Measurements from ENCODE around the gene CDS2. TPM values are rescaled to one million over a fixed set of nuclear protein-coding genes. Genes with fewer than 3 reads are reported as not detected.

CDS2 gene
- total RNA-seq, 1 experiment from 2014 or later: 37.5 TPM

DNA sequence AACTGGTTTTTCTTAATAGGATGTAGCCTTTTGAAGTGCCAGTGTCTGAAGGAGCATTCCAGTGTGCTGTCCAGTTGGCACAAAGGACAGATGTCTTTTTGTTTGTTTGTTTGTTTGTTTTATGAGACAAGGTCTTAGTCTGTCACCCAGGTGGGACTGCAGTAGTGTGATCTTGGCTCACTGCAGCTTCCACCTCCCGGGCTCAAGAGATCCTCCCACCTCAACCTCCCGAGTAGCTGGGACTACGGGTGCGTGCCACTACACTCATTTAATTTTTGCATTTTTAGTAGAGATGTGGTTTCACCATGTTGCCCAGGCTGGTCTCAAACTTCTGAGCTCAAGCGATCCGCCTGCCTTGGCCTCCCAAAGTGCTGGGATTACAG is 27.7 kb downstream of the CDS2 start:
- no peaks in the 10 kb centered on the region for H4K20me1 ChIP-seq (ENCODE audit: insufficient read depth)
- TF ChIP-seq EZH2 (IDR thresholded peaks at IDR 0.05): no peak
- no peak for TF ChIP-seq YY1 (IDR thresholded peaks at IDR 0.05; ENCODE audit: extremely low read depth, insufficient replicate concordance, low read depth, low read length)
- no peak for TF ChIP-seq CBX3 (IDR thresholded peaks at IDR 0.05; ENCODE audit: low read depth)
- no peak for TF ChIP-seq POLR2AphosphoS5 (IDR thresholded peaks at IDR 0.05; ENCODE audit: low read depth, low read length)
- TF ChIP-seq POLR2A (IDR thresholded peaks at IDR 0.05; ENCODE audit: borderline replicate concordance, extremely low read depth, insufficient read depth, insufficient read length): no peak
- no peak for TF ChIP-seq EGR1 (IDR thresholded peaks at IDR 0.05; ENCODE audit: low read depth)
- TF ChIP-seq SIN3A (IDR thresholded peaks at IDR 0.05; ENCODE audit: low read depth): no peak
- TF ChIP-seq SP1 (IDR thresholded peaks at IDR 0.05; ENCODE audit: low read depth): no peak
- TF ChIP-seq SRF (IDR thresholded peaks at IDR 0.05; ENCODE audit: low read depth): no peak
- no peak for TF ChIP-seq RAD21 (IDR thresholded peaks at IDR 0.05; ENCODE audit: low read depth)
- H3K4me2 ChIP-seq (ENCODE audit: low read length): peak overlapping the region; percentile 69
- H3K9me2 ChIP-seq (ENCODE audit: insufficient read depth): no peaks in the 10 kb centered on the region
- peak overlapping the region; percentile 62 for H3K9ac ChIP-seq (ENCODE audit: low read length)
- H3K27ac ChIP-seq (ENCODE audit: low read depth, low read length): peak overlapping the region; percentile 39; the same call in 1 of the 2 replicates
- H3K4me1 ChIP-seq (ENCODE audit: control insufficient read depth in 1 of 2, insufficient read depth in 2 of 2, low read length in 2 of 2): peaks cover 36 to 89% of the 10 kb centered on the region in 2 experiments
- no peaks in the 10 kb centered on the region for H3K27me3 ChIP-seq (ENCODE audit: insufficient read depth, low read length)
- no peak overlapping the region for H2AFZ ChIP-seq (ENCODE audit: low read depth, low read length, poor library complexity, severe bottlenecking)
- no peak for DNase-seq (ENCODE audit: low read depth, low spot score)
- no peak for ATAC-seq
- RAD21 ChIA-PET (ENCODE audit: low non-redundant PET in 1 of 2, low total read pairs in 2 of 2, uncharacterized antibody in 2 of 2, unreplicated experiment in 2 of 2): no interaction called here
- intact Hi-C loops (cut with micrococcal nuclease): no loop called here
- CTCF ChIA-PET: interaction anchor here (1.5 to 2.4 kb wide), 2 partner anchors 28 to 38 kb away, joined by 8 to 9 read pairs; partner anchors contain the start of gene CDS2
- POLR2A ChIA-PET: no interaction called here
- H3K4me3 ChIP-seq (replicated peaks in 1 of 2; ENCODE audit: low read depth in 1 of 2, low read length in 2 of 2): no peak overlapping the region
- peaks cover 45% of the 10 kb centered on the region for H3K79me2 ChIP-seq (ENCODE audit: insufficient read depth, low read length)
- no TSS peak for BruUV-seq (replicated peaks)
- H3K9me3 ChIP-seq (ENCODE audit: control insufficient read depth in 1 of 2, insufficient read depth in 1 of 2, low read depth in 1 of 2, low read length in 2 of 2): no peaks in the 10 kb centered on the region
- no peaks in the 10 kb centered on the region for H3K36me3 ChIP-seq (ENCODE audit: control insufficient read depth in 1 of 2, insufficient read depth in 2 of 2, low read length in 2 of 2)

DNA sequence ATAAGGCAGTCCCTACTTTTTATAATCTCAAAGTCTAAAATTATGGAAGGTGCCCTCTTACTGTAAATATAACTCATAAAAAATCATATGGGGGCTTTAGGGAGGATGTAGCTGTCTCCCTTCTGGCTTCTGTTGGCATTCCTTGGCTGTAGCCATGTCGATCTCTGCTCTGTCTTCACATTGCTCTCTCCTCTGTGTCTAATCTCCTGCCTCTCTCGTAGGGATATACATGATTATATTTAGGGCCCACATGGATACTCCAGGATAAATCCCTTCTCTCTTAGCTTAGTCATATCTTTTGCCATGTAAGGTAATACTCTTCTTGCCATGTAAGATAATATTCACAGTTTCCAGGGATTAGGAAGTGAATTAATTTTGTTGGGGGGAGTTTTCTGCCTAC is 28.6 kb downstream of the CDS2 start:
- CTCF ChIA-PET: interaction anchor here (2.4 kb wide), 1 partner anchor 37 kb away, joined by 9 read pairs; no protein-coding TSS in a partner anchor
- Histone ChIP-seq H3K4me3 (replicated peaks in 1 of 2; ENCODE audit: low read depth in 1 of 2, low read length in 2 of 2) (no peak overlapping the region), H3K79me2 (ENCODE audit: insufficient read depth, low read length) (peaks cover 43% of the 10 kb centered on the region), H3K4me1 (ENCODE audit: control insufficient read depth in 1 of 2, insufficient read depth in 2 of 2, low read length in 2 of 2) (peaks cover 34 to 80% of the 10 kb centered on the region in 2 experiments), H3K27me3 (ENCODE audit: insufficient read depth, low read length) (no peaks in the 10 kb centered on the region), H3K9ac (ENCODE audit: low read length) (0 out of 2 replicates have a peak overlapping the region, but pooled peaks have one; percentile 1), H3K9me3 (ENCODE audit: control insufficient read depth in 1 of 2, insufficient read depth in 1 of 2, low read depth in 1 of 2, low read length in 2 of 2) (no peaks in the 10 kb centered on the region), H3K36me3 (ENCODE audit: control insufficient read depth in 1 of 2, insufficient read depth in 2 of 2, low read length in 2 of 2) (no peaks in the 10 kb centered on the region), H3K9me2 (ENCODE audit: insufficient read depth) (no peaks in the 10 kb centered on the region), H3K4me2 (ENCODE audit: low read length) (peak overlapping the region; percentile 70), H3K27ac (ENCODE audit: low read depth, low read length) (no peak overlapping the region), H2AFZ (ENCODE audit: low read depth, low read length, poor library complexity, severe bottlenecking) (no peak overlapping the region), H4K20me1 (ENCODE audit: insufficient read depth) (no peaks in the 10 kb centered on the region)
- TF ChIP-seq YY1 (IDR thresholded peaks at IDR 0.05; ENCODE audit: extremely low read depth, insufficient replicate concordance, low read depth, low read length) (no peak), POLR2A (IDR thresholded peaks at IDR 0.05; ENCODE audit: borderline replicate concordance, extremely low read depth, insufficient read depth, insufficient read length) (no peak), ELF1 (IDR thresholded peaks at IDR 0.05; ENCODE audit: borderline replicate concordance, low read depth) (no peak), SP1 (IDR thresholded peaks at IDR 0.05; ENCODE audit: low read depth) (no peak), FOSL1 (IDR thresholded peaks at IDR 0.05; ENCODE audit: low read depth) (no peak), CEBPB (IDR thresholded peaks at IDR 0.05; ENCODE audit: low read depth) (no peak), JUND (IDR thresholded peaks at IDR 0.05) (no peak), ZFX (IDR thresholded peaks at IDR 0.05) (no peak), POLR2AphosphoS5 (IDR thresholded peaks at IDR 0.05; ENCODE audit: low read depth, low read length) (no peak), CBX3 (IDR thresholded peaks at IDR 0.05; ENCODE audit: low read depth) (no peak)
- TF ChIP-seq, protein P1, sequence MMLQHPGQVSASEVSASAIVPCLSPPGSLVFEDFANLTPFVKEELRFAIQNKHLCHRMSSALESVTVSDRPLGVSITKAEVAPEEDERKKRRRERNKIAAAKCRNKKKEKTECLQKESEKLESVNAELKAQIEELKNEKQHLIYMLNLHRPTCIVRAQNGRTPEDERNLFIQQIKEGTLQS (IDR thresholded peaks at IDR 0.05): no peak
- TF ChIP-seq, protein P2, sequence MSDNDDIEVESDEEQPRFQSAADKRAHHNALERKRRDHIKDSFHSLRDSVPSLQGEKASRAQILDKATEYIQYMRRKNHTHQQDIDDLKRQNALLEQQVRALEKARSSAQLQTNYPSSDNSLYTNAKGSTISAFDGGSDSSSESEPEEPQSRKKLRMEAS (IDR thresholded peaks at IDR 0.05): no peak
- TF ChIP-seq, protein P3, sequence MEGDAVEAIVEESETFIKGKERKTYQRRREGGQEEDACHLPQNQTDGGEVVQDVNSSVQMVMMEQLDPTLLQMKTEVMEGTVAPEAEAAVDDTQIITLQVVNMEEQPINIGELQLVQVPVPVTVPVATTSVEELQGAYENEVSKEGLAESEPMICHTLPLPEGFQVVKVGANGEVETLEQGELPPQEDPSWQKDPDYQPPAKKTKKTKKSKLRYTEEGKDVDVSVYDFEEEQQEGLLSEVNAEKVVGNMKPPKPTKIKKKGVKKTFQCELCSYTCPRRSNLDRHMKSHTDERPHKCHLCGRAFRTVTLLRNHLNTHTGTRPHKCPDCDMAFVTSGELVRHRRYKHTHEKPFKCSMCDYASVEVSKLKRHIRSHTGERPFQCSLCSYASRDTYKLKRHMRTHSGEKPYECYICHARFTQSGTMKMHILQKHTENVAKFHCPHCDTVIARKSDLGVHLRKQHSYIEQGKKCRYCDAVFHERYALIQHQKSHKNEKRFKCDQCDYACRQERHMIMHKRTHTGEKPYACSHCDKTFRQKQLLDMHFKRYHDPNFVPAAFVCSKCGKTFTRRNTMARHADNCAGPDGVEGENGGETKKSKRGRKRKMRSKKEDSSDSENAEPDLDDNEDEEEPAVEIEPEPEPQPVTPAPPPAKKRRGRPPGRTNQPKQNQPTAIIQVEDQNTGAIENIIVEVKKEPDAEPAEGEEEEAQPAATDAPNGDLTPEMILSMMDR (IDR thresholded peaks at IDR 0.05 in 2 of 3, conservative IDR thresholded peaks at IDR 0.05 in 1 of 3; ENCODE audit: borderline replicate concordance in 1 of 3, insufficient read depth in 1 of 3, low read depth in 2 of 3, low read length in 2 of 3): no peak
- intact Hi-C loops (cut with micrococcal nuclease): no loop called here
- BruUV-seq (replicated peaks): no TSS peak
- RAD21 ChIA-PET (ENCODE audit: low non-redundant PET in 1 of 2, low total read pairs in 2 of 2, uncharacterized antibody in 2 of 2, unreplicated experiment in 2 of 2): no interaction called here
- no peak for ATAC-seq
- DNase-seq (ENCODE audit: low read depth, low spot score): no peak
- POLR2A ChIA-PET: no interaction called here
